Hepatocyte (in vitro differentiated cells): ENCODE results near the gene CECR2.

Experiments
- EZH2phosphoT487 ChIP-seq: fragments of 200-600 bp; sonication (generic); IDR thresholded peaks from one replicate; pipeline ENCODE4 v1.6.1; 2018; ENCODE audit warnings: antibody characterized with exemption, mild to moderate bottlenecking, low read depth, moderate library complexity; ENCODE audit not compliant: unreplicated experiment, severe bottlenecking
- TF ChIP-seq, protein P1 (sequence below): fragments of 200-600 bp; sonication (generic); IDR thresholded peaks from 2 replicates; pipeline ENCODE4 v1.5.1; 2016; ENCODE audit warnings: antibody characterized with exemption, mild to moderate bottlenecking; ENCODE audit not compliant: poor library complexity

GRCh38 chr22:17401728-17402127 lies 32.5 kb downstream of the CECR2 start:
- TF ChIP-seq EZH2phosphoT487 = no peak
- TF ChIP-seq, protein P1, sequence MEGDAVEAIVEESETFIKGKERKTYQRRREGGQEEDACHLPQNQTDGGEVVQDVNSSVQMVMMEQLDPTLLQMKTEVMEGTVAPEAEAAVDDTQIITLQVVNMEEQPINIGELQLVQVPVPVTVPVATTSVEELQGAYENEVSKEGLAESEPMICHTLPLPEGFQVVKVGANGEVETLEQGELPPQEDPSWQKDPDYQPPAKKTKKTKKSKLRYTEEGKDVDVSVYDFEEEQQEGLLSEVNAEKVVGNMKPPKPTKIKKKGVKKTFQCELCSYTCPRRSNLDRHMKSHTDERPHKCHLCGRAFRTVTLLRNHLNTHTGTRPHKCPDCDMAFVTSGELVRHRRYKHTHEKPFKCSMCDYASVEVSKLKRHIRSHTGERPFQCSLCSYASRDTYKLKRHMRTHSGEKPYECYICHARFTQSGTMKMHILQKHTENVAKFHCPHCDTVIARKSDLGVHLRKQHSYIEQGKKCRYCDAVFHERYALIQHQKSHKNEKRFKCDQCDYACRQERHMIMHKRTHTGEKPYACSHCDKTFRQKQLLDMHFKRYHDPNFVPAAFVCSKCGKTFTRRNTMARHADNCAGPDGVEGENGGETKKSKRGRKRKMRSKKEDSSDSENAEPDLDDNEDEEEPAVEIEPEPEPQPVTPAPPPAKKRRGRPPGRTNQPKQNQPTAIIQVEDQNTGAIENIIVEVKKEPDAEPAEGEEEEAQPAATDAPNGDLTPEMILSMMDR = no peak
